ENCODE results near the gene SPG11. TPM values are rescaled to one million over a fixed set of nuclear protein-coding genes. Genes with fewer than 3 reads are reported as not detected.
A peak's percentile ranks its signal among the peaks of the same experiment; 100 is the strongest.

SPG11 gene
- total and polyA plus RNA-seq, 9 of the 15 experiments (the other 6 are each of a cell fraction or from before 2014, with no cell fraction given): 23.3 to 71.2 (median 45.6) TPM

DNA sequence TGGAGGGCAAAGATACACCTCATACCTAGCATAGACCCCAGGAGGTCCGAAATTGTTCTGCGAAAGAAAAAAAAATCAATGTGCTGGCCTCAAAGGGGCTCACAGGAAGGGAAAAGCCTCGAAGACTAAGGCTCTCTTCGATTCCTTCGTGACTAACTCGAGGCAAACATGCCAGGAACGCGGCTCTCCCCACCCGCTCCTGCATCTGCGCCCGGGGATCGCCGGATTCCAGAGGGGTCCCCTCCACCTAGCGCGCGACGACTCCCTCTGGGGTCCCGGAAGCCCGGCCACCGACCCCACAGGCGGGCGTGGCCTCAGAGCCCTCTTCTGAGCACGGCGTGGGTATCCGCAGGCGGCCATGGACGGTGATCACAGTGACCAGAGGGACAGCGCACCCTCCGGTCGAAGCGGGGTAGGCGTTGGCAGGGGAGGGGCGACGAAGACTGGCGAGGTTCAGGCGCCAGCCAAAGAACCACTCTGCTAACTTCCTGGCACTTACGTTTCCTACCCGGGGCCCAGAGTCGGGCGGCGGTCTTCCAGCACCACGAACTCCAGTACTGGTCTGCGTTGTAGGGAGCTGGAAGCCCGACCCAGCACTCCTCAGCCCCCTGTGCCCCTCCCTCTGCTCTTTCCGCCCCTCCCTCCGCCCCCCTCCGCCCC is 127.0 kb downstream of the SPG11 start (continued):
- no peak for TF ChIP-seq ZNF197 (CRISPR knock-in tag; IDR thresholded peaks at IDR 0.05; ENCODE audit: low read depth)
- no peak for TF ChIP-seq SRSF9 (IDR thresholded peaks at IDR 0.05; ENCODE audit: borderline replicate concordance, low read depth, low read length)
- TF ChIP-seq, protein P1, sequence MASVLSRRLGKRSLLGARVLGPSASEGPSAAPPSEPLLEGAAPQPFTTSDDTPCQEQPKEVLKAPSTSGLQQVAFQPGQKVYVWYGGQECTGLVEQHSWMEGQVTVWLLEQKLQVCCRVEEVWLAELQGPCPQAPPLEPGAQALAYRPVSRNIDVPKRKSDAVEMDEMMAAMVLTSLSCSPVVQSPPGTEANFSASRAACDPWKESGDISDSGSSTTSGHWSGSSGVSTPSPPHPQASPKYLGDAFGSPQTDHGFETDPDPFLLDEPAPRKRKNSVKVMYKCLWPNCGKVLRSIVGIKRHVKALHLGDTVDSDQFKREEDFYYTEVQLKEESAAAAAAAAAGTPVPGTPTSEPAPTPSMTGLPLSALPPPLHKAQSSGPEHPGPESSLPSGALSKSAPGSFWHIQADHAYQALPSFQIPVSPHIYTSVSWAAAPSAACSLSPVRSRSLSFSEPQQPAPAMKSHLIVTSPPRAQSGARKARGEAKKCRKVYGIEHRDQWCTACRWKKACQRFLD (CRISPR knock-in tag; IDR thresholded peaks at IDR 0.05): no peak
- no peak for TF ChIP-seq BRF1 (IDR thresholded peaks at IDR 0.05; ENCODE audit: borderline replicate concordance, extremely low read depth, insufficient read length)
- no peak for TF ChIP-seq ZNF184 (CRISPR knock-in tag; IDR thresholded peaks at IDR 0.05)
- no peak for TF ChIP-seq ZNF175 (CRISPR knock-in tag; IDR thresholded peaks at IDR 0.05; ENCODE audit: low read depth)
- TF ChIP-seq KDM4B (IDR thresholded peaks at IDR 0.05; ENCODE audit: borderline replicate concordance in 2 of 2, low read depth in 1 of 2): 0 out of 4 replicates have a peak, but pooled peaks of 1 of the 2 experiments have one; percentile 29
- TF ChIP-seq ZNF586 (CRISPR knock-in tag; conservative IDR thresholded peaks at IDR 0.05): no peak
- TF ChIP-seq, protein P2, sequence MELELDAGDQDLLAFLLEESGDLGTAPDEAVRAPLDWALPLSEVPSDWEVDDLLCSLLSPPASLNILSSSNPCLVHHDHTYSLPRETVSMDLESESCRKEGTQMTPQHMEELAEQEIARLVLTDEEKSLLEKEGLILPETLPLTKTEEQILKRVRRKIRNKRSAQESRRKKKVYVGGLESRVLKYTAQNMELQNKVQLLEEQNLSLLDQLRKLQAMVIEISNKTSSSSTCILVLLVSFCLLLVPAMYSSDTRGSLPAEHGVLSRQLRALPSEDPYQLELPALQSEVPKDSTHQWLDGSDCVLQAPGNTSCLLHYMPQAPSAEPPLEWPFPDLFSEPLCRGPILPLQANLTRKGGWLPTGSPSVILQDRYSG (tag; conservative IDR thresholded peaks at IDR 0.05; ENCODE audit: low read depth): no peak
- TF ChIP-seq TFE3 (CRISPR knock-in tag; IDR thresholded peaks at IDR 0.05): no peak
- no peak for TF ChIP-seq HMG20B (CRISPR knock-in tag; IDR thresholded peaks at IDR 0.05)
- TF ChIP-seq BRD4 (IDR thresholded peaks at IDR 0.05): no peak
- no peak; the same call in 1 of the 2 replicates for TF ChIP-seq KAT7 (CRISPR knock-in tag; IDR thresholded peaks at IDR 0.05; ENCODE audit: borderline replicate concordance)
- no peak for TF ChIP-seq NCOA2 (IDR thresholded peaks at IDR 0.05; ENCODE audit: partially characterized antibody in 2 of 2)

Data from K562 (cell line).